Stomach (tissue), 9 donors: Measurements from ENCODE around the gene VWA8. TPM values are rescaled to one million over a fixed set of nuclear protein-coding genes. Genes with fewer than 3 reads are reported as not detected.

Experiments used
- DNase-seq, 2 donors: peaks; one replicate each; pipeline versions ENCODE4 v3.0.0 to v3.0.0-alpha.2; 2013 to 2019
- H3K27ac ChIP-seq, 5 donors: fragments of 200-600 bp in 4 of 5; sonication (generic) in 4 of 5; one replicate each; pipeline ENCODE4 v1.5.1; 2013 to 2019; ENCODE audit warnings: mild to moderate bottlenecking in 1 of 5, moderate library complexity in 1 of 5
- H3K27me3 ChIP-seq, 3 donors: fragments of 200-600 bp; sonication (generic); one replicate each; pipeline ENCODE4 v1.5.1; 2017 to 2019; ENCODE audit warnings: mixed run types in 1 of 3
- H3K36me3 ChIP-seq, 4 donors: fragments of 200-600 bp; sonication (generic); 1 replicate in 3 of 4; 2 replicates in 1 of 4; pipeline ENCODE4 v1.5.1; 2016 to 2019
- H3K4me1 ChIP-seq, 4 donors: fragments of 200-600 bp; sonication (generic); one replicate each; pipeline ENCODE4 v1.5.1; 2016 to 2019
- H3K4me3 ChIP-seq, 4 donors: fragments of 200-600 bp; sonication (generic) in 3 of 4; one replicate each; pipeline ENCODE4 v1.5.1; 2016 to 2019; ENCODE audit warnings: mild to moderate bottlenecking in 1 of 4
- H3K9me3 ChIP-seq, 4 donors: fragments of 200-600 bp; sonication (generic); one replicate each; pipeline ENCODE4 v1.5.1; 2016 to 2019
- EP300 ChIP-seq: sonication (generic); formaldehyde crosslinking; IDR thresholded peaks from one replicate; pipeline ENCODE4 v1.6.1; 2017; ENCODE audit warnings: antibody characterized with exemption
- POLR2A ChIP-seq, 4 donors: fragments of 450-650 bp; IDR thresholded peaks; one replicate each; pipeline ENCODE4 v1.6.1; 2016; ENCODE audit warnings: antibody characterized with exemption in 4 of 4, control low read depth in 2 of 4, mild to moderate bottlenecking in 1 of 4, moderate library complexity in 1 of 4
- POLR2AphosphoS5 ChIP-seq, 3 donors: sonication (generic); formaldehyde crosslinking; IDR thresholded peaks; one replicate each; pipeline ENCODE4 v1.6.1; 2016; ENCODE audit warnings: antibody characterized with exemption in 3 of 3
- WGBS, 5 donors: extraction: QIAGEN DNeasy Blood & Tissue Kit in 3 of 5; methylation state at CpG; one replicate each; pipeline versions ENCODE4 v1.1.5 to v1.1.7; 2013 to 2018; 5-methylcytosine and 5-hydroxymethylcytosine counted together
- intact Hi-C: fragments of 100-400 bp; cut with DNase I; formaldehyde crosslinking; loops from one replicate; pipeline ENCODE4 v1.15.1; 2023; ENCODE audit warnings: low total_unique reads
- polyA plus RNA-seq, 3 donors: library from polyadenylated mRNA; stranded (reverse); fragments of 200-250 nt; gene quantifications; one replicate each; pipeline ENCODE4 v1.2.3, GENCODE V29; 2013
- total RNA-seq, 5 donors: library from RNA; depleted of rRNA; stranded (reverse); fragments of >200 nt; gene quantifications; one replicate each; pipeline versions ENCODE4 v1.1.0 to v1.2.3, GENCODE V29; 2014 to 2016
- TF ChIP-seq, protein P1 (sequence below), 7 experiments: fragments of 450-650 bp in 4 of 7; fragments of 200-600 bp in 3 of 7; sonication (generic) in 3 of 7; IDR thresholded peaks; one replicate each; pipeline ENCODE4 v1.5.1; 2016 to 2019; ENCODE audit warnings: antibody characterized with exemption in 7 of 7, control low read depth in 2 of 7, mild to moderate bottlenecking in 1 of 7
- donor health status: healthy with polysubstance abuse.
- donor health status: Bipolar disorder and iron deficiency.
- donor health status: healthy.

Gene VWA8
- total and polyA plus RNA-seq, 8 donors = 3.3 to 99.2 (median 25.4) TPM

DNA sequence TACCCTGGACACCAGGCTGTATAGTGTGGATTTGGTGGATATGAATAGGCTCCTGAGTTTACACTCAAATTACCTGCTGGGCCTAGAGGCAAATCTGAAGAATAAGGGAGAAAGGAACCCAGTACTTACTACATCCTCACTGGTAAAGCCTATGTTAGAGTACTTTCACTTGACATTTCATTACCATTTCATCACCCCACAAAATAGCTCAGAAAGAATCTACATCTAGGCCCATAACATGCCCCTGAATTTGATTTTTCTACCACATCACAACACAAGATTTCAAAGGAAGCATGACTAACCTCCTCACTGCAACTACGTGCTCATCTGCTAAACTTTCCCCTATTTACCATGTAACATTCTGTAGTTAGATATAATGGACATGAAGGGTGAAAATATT is 43.3 kb downstream of the VWA8 start:
- Histone ChIP-seq H3K27ac (no peak overlapping the region), H3K27me3 (no peaks in the 10 kb centered on the region), H3K9me3 (no peaks in the 10 kb centered on the region), H3K4me1 (peaks cover 0 to 55% (median 17%) of the 10 kb centered on the region in 4 donors), H3K4me3 (no peak overlapping the region), H3K36me3 (no peaks in the 10 kb centered on the region)
- intact Hi-C loops = no loop called here
- WGBS, 5 donors = 75 to 84% (median 81%) methylated on average over 1 of the region's 1 CpG
- no peak for DNase-seq
- TF ChIP-seq POLR2AphosphoS5 (IDR thresholded peaks at IDR 0.05) (no peak), POLR2A (IDR thresholded peaks at IDR 0.05) (no peak), EP300 (no peak)
- TF ChIP-seq, protein P1, sequence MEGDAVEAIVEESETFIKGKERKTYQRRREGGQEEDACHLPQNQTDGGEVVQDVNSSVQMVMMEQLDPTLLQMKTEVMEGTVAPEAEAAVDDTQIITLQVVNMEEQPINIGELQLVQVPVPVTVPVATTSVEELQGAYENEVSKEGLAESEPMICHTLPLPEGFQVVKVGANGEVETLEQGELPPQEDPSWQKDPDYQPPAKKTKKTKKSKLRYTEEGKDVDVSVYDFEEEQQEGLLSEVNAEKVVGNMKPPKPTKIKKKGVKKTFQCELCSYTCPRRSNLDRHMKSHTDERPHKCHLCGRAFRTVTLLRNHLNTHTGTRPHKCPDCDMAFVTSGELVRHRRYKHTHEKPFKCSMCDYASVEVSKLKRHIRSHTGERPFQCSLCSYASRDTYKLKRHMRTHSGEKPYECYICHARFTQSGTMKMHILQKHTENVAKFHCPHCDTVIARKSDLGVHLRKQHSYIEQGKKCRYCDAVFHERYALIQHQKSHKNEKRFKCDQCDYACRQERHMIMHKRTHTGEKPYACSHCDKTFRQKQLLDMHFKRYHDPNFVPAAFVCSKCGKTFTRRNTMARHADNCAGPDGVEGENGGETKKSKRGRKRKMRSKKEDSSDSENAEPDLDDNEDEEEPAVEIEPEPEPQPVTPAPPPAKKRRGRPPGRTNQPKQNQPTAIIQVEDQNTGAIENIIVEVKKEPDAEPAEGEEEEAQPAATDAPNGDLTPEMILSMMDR (IDR thresholded peaks at IDR 0.05) = no peak

DNA sequence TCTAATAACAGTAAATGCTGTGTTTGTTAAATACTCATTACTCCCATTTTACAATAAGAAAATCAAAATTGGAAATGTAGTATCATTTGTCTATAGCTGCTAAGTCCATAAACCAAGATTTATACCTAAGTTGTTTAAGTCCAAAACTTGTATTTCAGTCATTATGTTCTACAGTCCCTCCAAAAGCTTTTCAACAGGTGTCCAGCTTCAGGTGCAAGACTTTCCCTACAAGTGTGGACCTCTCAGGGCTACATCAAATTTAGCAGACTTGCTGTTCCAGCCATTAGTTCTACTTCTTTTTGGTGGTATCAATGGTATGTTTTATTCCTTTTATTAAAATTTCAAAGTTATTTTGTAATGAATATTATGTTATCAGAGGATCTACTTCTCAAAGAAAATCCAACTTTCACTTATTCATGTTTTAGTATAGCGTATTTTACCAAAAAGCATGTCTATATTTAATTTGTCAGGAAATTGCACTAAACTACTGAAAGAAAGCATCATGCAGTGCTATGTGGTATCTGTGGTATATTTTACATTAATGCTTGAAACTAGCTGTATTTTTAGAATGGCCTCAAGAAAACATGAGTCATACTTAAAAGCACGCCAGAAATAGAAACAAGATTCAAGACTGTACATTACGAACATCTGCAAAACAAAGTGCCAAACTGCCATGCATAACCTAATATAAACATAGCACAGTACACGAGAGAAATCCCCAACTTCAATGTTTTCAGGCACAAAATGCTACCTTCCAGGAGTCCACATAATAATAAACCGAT is 44.5 kb downstream of the VWA8 start:
- Histone ChIP-seq H3K4me3 (no peak overlapping the region), H3K9me3 (no peaks in the 10 kb centered on the region), H3K4me1 (peaks cover 0 to 55% (median 17%) of the 10 kb centered on the region in 4 donors), H3K27ac (peak overlapping the region in 1 of 5 donors; percentile 55), H3K27me3 (no peaks in the 10 kb centered on the region), H3K36me3 (no peaks in the 10 kb centered on the region)
- DNase-seq = peak in 1 of 2 donors; percentile 77
- TF ChIP-seq, protein P1 (IDR thresholded peaks at IDR 0.05) = no peak
- TF ChIP-seq POLR2A (IDR thresholded peaks at IDR 0.05) (no peak), EP300 (no peak), POLR2AphosphoS5 (IDR thresholded peaks at IDR 0.05) (no peak)
- WGBS, 5 donors = 39 to 64% (median 59%) methylated on average over 5 of the region's 5 CpGs
- intact Hi-C loops = no loop called here

DNA sequence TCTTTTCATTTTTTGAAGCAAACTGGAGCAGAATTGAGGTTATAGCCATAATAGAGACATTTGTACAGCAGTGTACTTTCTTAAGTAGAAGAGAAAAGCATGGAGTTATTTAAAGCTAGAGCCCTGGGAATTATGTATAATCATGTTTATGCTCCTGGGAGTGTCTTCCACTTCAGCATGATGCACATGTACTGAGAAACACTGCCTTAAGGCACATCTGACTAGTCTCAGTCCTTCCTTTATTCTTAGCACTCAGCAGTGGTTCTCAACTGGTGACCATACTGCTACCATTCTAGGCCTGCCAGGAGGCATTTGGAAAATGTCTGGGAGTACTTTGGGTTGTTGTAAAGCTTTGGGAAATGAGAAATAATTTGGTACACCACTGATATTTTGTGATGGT is 45.8 kb downstream of the VWA8 start:
- intact Hi-C loops = no loop called here
- no peaks in the 10 kb centered on the region for H3K9me3 ChIP-seq
- H3K27ac ChIP-seq = no peak overlapping the region

DNA sequence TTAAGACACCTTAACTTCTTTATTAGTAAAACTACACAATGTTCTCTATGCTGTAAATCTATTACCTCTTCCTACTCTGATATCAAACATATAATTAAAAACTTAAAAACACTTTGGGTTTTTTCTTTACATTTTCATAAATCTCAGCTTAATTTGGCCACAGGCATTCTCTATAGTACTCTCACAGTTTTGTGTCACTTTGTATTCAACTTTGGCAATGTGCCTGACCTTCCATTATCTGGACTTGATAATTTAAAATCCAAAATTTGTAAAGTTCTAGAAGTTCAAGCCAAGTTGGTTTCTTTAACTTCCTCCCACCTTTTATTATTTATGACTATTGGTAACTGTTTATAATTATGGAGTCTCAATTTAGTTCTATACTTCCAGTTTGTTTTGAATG is 46.4 kb downstream of the VWA8 start:
- Histone ChIP-seq H3K9me3 (no peaks in the 10 kb centered on the region), H3K27me3 (no peaks in the 10 kb centered on the region), H3K4me1 (peaks cover 0 to 54% (median 17%) of the 10 kb centered on the region in 4 donors), H3K36me3 (no peaks in the 10 kb centered on the region), H3K27ac (no peak overlapping the region), H3K4me3 (no peak overlapping the region)
- intact Hi-C loops = no loop called here
- DNase-seq = no peak
- TF ChIP-seq POLR2AphosphoS5 (IDR thresholded peaks at IDR 0.05) = no peak
- TF ChIP-seq, protein P1 (IDR thresholded peaks at IDR 0.05) = no peak

More for the DNA sequence above, 45.8 kb downstream of the VWA8 start:
- Histone ChIP-seq H3K4me1 (peaks cover 0 to 55% (median 17%) of the 10 kb centered on the region in 4 donors), H3K36me3 (no peaks in the 10 kb centered on the region), H3K27me3 (no peaks in the 10 kb centered on the region), H3K4me3 (no peak overlapping the region)
- no peak for TF ChIP-seq EP300
- no peak for TF ChIP-seq POLR2A (IDR thresholded peaks at IDR 0.05)
- TF ChIP-seq, protein P1 (IDR thresholded peaks at IDR 0.05) = no peak
- DNase-seq = peak in 1 of 2 donors; percentile 20
